ENCODE data around the gene PGS1. TPM values are rescaled to one million over a fixed set of nuclear protein-coding genes. Genes with fewer than 3 reads are reported as not detected.
A peak's percentile ranks its signal among the peaks of the same experiment; 100 is the strongest.

Gene PGS1
- total and polyA plus RNA-seq, 10 of the 15 experiments (the other 5 are each of a cell fraction or from before 2014, with no cell fraction given) = 1.3 to 37.6 (median 27.4) TPM

DNA sequence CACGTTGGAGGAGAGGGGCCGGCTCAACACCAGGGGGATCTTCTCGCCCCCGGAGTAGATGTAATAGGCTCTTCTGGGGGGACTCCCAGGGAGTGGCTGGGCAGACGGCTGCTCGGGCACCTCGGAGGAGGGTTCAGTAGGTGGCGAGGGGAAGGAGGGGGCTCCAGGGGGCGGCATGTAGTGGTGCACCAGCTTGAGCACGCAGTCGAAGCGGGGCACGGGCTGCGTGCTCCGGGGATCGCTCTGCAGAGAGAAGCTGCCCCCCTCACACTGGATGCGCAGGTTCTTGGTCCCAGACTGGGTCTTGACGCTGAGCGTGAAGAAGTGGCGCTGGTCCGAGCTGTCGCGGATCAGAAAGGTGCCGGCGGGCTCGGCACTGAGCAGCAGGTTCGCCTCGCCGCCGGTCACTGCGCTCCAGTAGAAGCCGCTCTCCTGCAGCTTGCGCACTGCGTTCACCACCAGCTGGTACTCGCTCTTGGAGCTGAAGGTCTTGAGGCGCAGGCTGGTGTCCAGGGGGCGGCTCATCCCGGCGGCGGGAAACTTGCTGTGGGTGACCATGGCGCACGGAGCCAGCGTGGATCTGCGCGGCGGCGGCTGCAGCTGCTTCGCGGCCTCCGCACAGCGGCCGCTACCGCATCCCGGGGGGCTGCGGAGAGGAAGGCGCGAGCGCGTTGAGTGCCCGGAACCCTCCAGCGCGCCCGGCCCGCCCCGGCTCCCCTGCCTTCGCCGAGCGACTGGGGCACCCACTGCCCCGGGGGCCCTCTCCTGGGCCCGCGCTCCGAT lies 19.7 kb upstream of the PGS1 start (continued):
- TF ChIP-seq BHLHE40 (IDR thresholded peaks at IDR 0.05; ENCODE audit: borderline replicate concordance in 1 of 2, low read depth in 2 of 2, low read length in 1 of 2) (0 out of 4 replicates have a peak, but pooled peaks of 1 of the 2 experiments have one; percentile 3), CHD2 (IDR thresholded peaks at IDR 0.05; ENCODE audit: borderline replicate concordance, low read depth, low read length) (no peak), NR2F1 (conservative IDR thresholded peaks at IDR 0.05) (peak; percentile 22; the same call in 1 of the 2 replicates), HDAC6 (IDR thresholded peaks at IDR 0.05; ENCODE audit: unreplicated experiment) (peak; percentile 99)
- TF ChIP-seq, protein P1, sequence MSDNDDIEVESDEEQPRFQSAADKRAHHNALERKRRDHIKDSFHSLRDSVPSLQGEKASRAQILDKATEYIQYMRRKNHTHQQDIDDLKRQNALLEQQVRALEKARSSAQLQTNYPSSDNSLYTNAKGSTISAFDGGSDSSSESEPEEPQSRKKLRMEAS (IDR thresholded peaks at IDR 0.05; ENCODE audit: low read depth, low read length) = peak; percentile 33; the same call in 1 of the 2 replicates
- TF ChIP-seq, protein P2, sequence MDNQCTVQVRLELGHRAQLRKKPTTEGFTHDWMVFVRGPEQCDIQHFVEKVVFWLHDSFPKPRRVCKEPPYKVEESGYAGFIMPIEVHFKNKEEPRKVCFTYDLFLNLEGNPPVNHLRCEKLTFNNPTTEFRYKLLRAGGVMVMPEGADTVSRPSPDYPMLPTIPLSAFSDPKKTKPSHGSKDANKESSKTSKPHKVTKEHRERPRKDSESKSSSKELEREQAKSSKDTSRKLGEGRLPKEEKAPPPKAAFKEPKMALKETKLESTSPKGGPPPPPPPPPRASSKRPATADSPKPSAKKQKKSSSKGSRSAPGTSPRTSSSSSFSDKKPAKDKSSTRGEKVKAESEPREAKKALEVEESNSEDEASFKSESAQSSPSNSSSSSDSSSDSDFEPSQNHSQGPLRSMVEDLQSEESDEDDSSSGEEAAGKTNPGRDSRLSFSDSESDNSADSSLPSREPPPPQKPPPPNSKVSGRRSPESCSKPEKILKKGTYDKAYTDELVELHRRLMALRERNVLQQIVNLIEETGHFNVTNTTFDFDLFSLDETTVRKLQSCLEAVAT (IDR thresholded peaks at IDR 0.05) = 0 out of 2 replicates have a peak, but pooled peaks have one; percentile 18

DNA sequence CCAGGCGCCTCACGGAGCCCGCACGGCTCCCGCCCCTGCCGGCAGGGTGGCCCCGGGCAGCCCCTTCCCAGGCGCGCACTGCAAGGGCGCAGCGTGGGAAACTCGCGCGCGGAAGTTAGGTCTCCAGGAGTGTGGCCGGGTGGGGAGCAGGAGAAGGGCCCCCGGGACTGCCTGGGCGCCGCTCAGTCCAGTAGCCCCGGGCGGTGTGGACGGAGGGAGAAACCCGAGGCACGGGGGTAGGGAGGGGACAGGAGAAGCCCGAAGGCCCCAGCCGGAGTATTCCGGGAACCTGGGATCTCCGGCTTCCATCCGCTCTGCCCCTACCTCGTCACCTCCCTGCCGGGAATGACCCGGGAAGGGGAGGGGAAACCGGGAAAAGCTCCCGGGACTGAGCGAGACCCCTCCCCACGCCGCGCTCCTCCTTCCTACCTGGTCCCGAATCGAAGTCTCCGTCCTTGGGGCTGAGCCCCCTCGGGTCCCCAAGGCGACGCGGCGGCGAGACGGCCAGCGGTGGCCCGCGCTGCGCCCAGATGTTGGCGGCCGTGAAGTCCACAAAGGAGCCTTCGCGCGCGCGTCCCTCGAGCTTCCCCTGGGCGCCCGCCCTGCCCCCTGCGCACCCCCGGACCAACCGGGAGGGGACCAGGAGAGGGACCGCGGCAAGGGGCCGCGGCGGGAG lies 19.0 kb upstream of the PGS1 start:
- Histone ChIP-seq H3K9ac (ENCODE audit: control insufficient read depth, insufficient read depth, low read length) (peak overlapping the region; percentile 71), H3K27me3 (replicated peaks in 1 of 2; ENCODE audit: control insufficient read depth in 2 of 2, insufficient read depth in 2 of 2, low read length in 1 of 2) (0 out of 4 replicates have a peak, but pooled peaks cover 0 to 5% of the 10 kb centered on the region in 2 experiments), H3K9me3 (replicated peaks; ENCODE audit: control insufficient read depth, insufficient read depth, low read length) (no peaks in the 10 kb centered on the region), H3K36me3 (ENCODE audit: control insufficient read depth in 2 of 2, insufficient read depth in 2 of 2, low read length in 1 of 2) (no peaks in the 10 kb centered on the region; a peak in 1 of 4 replicates), H3K4me1 (ENCODE audit: control insufficient read depth, insufficient read depth, low read length) (peaks cover 32% of the 10 kb centered on the region), H4K20me1 (ENCODE audit: control insufficient read depth, insufficient read depth) (no peaks in the 10 kb centered on the region), H3K4me3 (peak overlapping the region; percentile 80), H3K79me2 (ENCODE audit: control insufficient read depth, insufficient read depth, low read length) (peaks cover 8% of the 10 kb centered on the region), H2AFZ (ENCODE audit: control insufficient read depth, low read depth, low read length) (no peak overlapping the region; the same call in 1 of the 2 replicates), H3K4me2 (ENCODE audit: control insufficient read depth, insufficient read depth) (peak overlapping the region; percentile 99), H3K27ac (ENCODE audit: control insufficient read depth, insufficient read depth) (no peak overlapping the region)
- FAIRE-seq (no peak), DNase-seq (ENCODE audit: low read depth, low spot score) (no peak), ATAC-seq (peak; percentile 2)
- ChIA-PET RAD21 (ENCODE audit: unreplicated experiment) (interaction anchor here (1.0 to 2.4 kb wide), 8 partner anchors 9 to 70 kb away, joined by 3 to 12 read pairs (median 4); no protein-coding TSS in a partner anchor), CTCF (interaction anchor here (0.5 to 4.1 kb wide), 9 partner anchors 13 to 160 kb away, joined by 3 to 18 read pairs (median 6); no protein-coding TSS in a partner anchor), POLR2A (interaction anchor here (0.6 to 2.0 kb wide), 8 partner anchors 19 to 197 kb away, joined by 3 to 8 read pairs (median 4); no protein-coding TSS in a partner anchor), SMC1A (ENCODE audit: uncharacterized antibody, unreplicated experiment) (interaction anchor here (0.9 to 6.1 kb wide), 7 partner anchors 11 to 70 kb away, joined by 3 to 26 read pairs (median 3); no protein-coding TSS in a partner anchor)
- BruUV-seq (replicated peaks) = no TSS peak
- 3% methylated on average over 51 of the region's 70 CpGs for WGBS (ENCODE audit: insufficient coverage, insufficient replicate concordance, low lambda C conversion rate, missing lambda C conversion rate)
- intact Hi-C loops (cut with micrococcal nuclease; ENCODE audit: unreplicated experiment) = no loop called here
- in situ Hi-C loops (cut with MboI) = no loop called here
- peak in 1 of 2 experiments; percentile 35; a peak in 3 of 4 replicates for TF ChIP-seq IKZF2 (IDR thresholded peaks at IDR 0.05)
- TF ChIP-seq SUZ12 (IDR thresholded peaks at IDR 0.05; ENCODE audit: unreplicated experiment) = peak; percentile 17
- no peak for TF ChIP-seq SPI1 (IDR thresholded peaks at IDR 0.05; ENCODE audit: borderline replicate concordance, insufficient read depth, low read depth, low read length)
- no peak for TF ChIP-seq SP1 (IDR thresholded peaks at IDR 0.05; ENCODE audit: low read depth, low read length)
- peak; percentile 11 for TF ChIP-seq IKZF1 (conservative IDR thresholded peaks at IDR 0.05)
- no peak for TF ChIP-seq TCF3 (IDR thresholded peaks at IDR 0.05; ENCODE audit: borderline replicate concordance, insufficient read depth, low read depth, low read length)
- TF ChIP-seq, protein P3, sequence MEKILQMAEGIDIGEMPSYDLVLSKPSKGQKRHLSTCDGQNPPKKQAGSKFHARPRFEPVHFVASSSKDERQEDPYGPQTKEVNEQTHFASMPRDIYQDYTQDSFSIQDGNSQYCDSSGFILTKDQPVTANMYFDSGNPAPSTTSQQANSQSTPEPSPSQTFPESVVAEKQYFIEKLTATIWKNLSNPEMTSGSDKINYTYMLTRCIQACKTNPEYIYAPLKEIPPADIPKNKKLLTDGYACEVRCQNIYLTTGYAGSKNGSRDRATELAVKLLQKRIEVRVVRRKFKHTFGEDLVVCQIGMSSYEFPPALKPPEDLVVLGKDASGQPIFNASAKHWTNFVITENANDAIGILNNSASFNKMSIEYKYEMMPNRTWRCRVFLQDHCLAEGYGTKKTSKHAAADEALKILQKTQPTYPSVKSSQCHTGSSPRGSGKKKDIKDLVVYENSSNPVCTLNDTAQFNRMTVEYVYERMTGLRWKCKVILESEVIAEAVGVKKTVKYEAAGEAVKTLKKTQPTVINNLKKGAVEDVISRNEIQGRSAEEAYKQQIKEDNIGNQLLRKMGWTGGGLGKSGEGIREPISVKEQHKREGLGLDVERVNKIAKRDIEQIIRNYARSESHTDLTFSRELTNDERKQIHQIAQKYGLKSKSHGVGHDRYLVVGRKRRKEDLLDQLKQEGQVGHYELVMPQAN (conservative IDR thresholded peaks at IDR 0.05) = 0 out of 2 replicates have a peak, but pooled peaks have one; percentile 52
- TF ChIP-seq FOXK2 (IDR thresholded peaks at IDR 0.05) = no peak
- no peak for TF ChIP-seq TAF1 (IDR thresholded peaks at IDR 0.05; ENCODE audit: borderline replicate concordance, low read depth, low read length)
- peak; percentile 16 for TF ChIP-seq POLR2A (IDR thresholded peaks at IDR 0.05; ENCODE audit: low read depth, low read length)
- no peak for TF ChIP-seq ZSCAN29 (IDR thresholded peaks at IDR 0.05)
- TF ChIP-seq HDAC6 (IDR thresholded peaks at IDR 0.05; ENCODE audit: unreplicated experiment) = peak; percentile 94
